Inflammatory macrophage treated with lipopolysaccharide for 1 hour (primary cell): ENCODE results near the gene G6PC3.
"Not testable (repeated sequence)": the region's sequence is repeated elsewhere in the genome, so short reads cannot be mapped to it uniquely, and the experiment has no call there.

Source experiments
- DNase-seq, 2 donors: peaks; one replicate each; pipeline ENCODE4 v3.0.0-alpha.2; 2020 to 2022

Gene G6PC3

GRCh38 chr17:44110823-44111633, 40.5 kb downstream of the G6PC3 start:
- peak; percentile 69 to 71 for DNase-seq

- DNase-seq = no peak
Observed at GRCh38 chr17:44111777-44112176, 41.2 kb downstream of the G6PC3 start.

- DNase-seq = no peak
Observed at GRCh38 chr17:44112284-44113280, 42.0 kb downstream of the G6PC3 start.

GRCh38 chr17:44113382-44113781, 42.8 kb downstream of the G6PC3 start:
- DNase-seq = no peak

GRCh38 chr17:44113868-44114840, 43.6 kb downstream of the G6PC3 start:
- no peak for DNase-seq

- DNase-seq = peak in 1 of 2 donors; percentile 56
Observed at GRCh38 chr17:44115585-44116415, 45.3 kb downstream of the G6PC3 start.

- DNase-seq = no peak
Observed at GRCh38 chr17:44117351-44117750, 46.8 kb downstream of the G6PC3 start.

- no peak for DNase-seq
Observed at GRCh38 chr17:44118427-44119050, 48.0 kb downstream of the G6PC3 start.

GRCh38 chr17:44119062-44119461, 48.5 kb downstream of the G6PC3 start:
- DNase-seq = no peak

GRCh38 chr17:44119798-44120197, 49.3 kb downstream of the G6PC3 start:
- no peak for DNase-seq

GRCh38 chr17:44120281-44120680, 49.7 kb downstream of the G6PC3 start:
- DNase-seq = not testable (repeated sequence)

GRCh38 chr17:44120851-44121605, 50.5 kb downstream of the G6PC3 start:
- DNase-seq = no peak

GRCh38 chr17:44121997-44122815, 51.7 kb downstream of the G6PC3 start:
- no peak for DNase-seq

- no peak for DNase-seq
Observed at GRCh38 chr17:44122816-44123355, 52.4 kb downstream of the G6PC3 start.

- peak; percentile 88 to 95 for DNase-seq
Observed at GRCh38 chr17:44123356-44124117, 53.0 kb downstream of the G6PC3 start, which contains the start of gene HDAC5. HDAC5 (minus strand) TSS chr17:44123641; CDS start chr17:44117515, 6,126 bp downstream.

GRCh38 chr17:44124118-44124438, 53.5 kb downstream of the G6PC3 start:
- DNase-seq = no peak
